Hepatocyte (in vitro differentiated cells): ENCODE measurements around the gene GRAMD1A.

Experiments used
- EZH2 ChIP-seq: fragments of 200-600 bp; sonication (generic); IDR thresholded peaks from 2 replicates; pipeline ENCODE4 v1.6.1; 2016; ENCODE audit warnings: antibody characterized with exemption, mild to moderate bottlenecking, borderline replicate concordance
- TF ChIP-seq, protein P1 (sequence below): fragments of 200-600 bp; sonication (generic); IDR thresholded peaks from 2 replicates; pipeline ENCODE4 v1.5.1; 2016; ENCODE audit warnings: antibody characterized with exemption, mild to moderate bottlenecking; ENCODE audit not compliant: poor library complexity

DNA sequence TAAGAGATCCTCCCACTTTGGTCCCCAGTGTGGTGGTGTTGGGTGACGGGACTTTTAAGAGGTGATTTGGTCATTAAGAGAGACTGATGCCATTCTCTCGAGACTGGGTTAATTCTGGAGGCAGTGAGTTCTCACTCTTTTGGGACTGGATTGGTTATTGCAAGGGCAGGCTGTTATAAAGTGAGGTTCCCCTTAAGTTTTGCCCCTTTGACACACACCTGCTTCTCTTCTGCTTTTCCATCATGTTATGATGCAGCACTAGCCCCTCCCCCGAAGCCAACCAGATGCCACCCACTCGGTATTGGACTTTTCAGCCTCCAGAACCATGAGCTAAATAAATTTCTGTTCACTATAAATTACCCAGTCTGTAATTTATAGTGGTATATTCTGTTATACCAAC lies 16.3 kb upstream of the GRAMD1A start:
- TF ChIP-seq, protein P1, sequence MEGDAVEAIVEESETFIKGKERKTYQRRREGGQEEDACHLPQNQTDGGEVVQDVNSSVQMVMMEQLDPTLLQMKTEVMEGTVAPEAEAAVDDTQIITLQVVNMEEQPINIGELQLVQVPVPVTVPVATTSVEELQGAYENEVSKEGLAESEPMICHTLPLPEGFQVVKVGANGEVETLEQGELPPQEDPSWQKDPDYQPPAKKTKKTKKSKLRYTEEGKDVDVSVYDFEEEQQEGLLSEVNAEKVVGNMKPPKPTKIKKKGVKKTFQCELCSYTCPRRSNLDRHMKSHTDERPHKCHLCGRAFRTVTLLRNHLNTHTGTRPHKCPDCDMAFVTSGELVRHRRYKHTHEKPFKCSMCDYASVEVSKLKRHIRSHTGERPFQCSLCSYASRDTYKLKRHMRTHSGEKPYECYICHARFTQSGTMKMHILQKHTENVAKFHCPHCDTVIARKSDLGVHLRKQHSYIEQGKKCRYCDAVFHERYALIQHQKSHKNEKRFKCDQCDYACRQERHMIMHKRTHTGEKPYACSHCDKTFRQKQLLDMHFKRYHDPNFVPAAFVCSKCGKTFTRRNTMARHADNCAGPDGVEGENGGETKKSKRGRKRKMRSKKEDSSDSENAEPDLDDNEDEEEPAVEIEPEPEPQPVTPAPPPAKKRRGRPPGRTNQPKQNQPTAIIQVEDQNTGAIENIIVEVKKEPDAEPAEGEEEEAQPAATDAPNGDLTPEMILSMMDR, result no peak
- no peak for TF ChIP-seq EZH2
